ENCODE measurements around the gene RBM23. TPM values are rescaled to one million over a fixed set of nuclear protein-coding genes. Genes with fewer than 3 reads are reported as not detected.

The RBM23 gene
- total and polyA plus RNA-seq, 2 of the 8 experiments (the other 6 are each of a cell fraction or from before 2014, with no cell fraction given) = 41.2 to 43.3 TPM

DNA sequence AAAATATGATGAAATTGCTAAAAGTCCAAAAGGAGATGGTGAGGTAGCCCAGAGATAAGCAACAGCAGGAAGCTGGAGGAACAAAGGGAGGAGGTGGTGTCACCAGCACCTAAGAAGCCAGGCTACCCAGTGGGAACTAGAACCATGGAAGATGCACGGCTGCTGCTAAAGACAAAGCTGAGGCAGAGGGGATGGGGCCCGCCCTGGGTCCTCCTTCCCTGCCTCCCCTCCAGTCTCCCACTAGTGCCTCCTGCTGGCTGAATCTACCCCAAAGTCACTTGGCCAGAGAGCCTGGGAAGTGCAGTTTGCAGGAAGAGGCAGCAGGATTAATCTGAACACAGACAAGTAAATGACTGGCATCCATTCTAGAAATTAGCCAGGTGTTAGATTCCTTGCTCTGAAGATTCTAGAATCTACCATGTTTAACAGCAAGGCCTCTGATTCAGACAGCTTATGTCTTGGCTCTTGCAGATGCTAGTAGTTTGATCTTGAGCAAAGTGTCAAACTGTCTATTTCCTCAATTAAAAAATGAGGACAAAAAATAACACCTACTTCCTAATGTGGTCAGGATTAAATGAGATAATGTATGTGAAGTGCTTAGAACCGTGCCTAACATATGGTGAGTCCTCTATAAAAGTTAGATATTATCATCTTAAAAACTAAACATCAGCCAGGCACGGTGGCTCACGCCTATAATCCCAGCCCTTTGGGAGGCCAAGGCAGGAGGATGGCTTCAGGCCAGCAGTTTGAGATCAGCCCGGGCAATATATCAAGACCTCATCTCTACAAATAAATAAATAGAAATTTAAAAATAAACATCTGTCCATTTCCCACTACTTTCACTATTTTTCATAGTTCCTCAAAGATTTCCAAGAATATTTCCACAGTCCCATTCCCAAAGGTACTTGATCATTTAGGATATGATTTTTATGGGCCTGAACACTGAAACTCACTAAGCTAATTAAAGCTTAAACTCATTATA lies 53.2 kb downstream of the RBM23 start:
- no peak overlapping the region for H4K5ac ChIP-seq (ENCODE audit: insufficient read length, low read depth, low read length)
- no peak overlapping the region for H3K56ac ChIP-seq (replicated peaks; ENCODE audit: insufficient read length, low read depth, low read length)
- H3K23me2 ChIP-seq (ENCODE audit: low read depth, low read length) = no peaks in the 10 kb centered on the region
- no peak overlapping the region for H3K14ac ChIP-seq (ENCODE audit: insufficient read length)
- H4K20me1 ChIP-seq (replicated peaks in 1 of 2; ENCODE audit: control insufficient read depth in 1 of 2, insufficient read depth in 2 of 2, low read length in 2 of 2) = no peaks in the 10 kb centered on the region
- no peak overlapping the region for H2AK5ac ChIP-seq (ENCODE audit: low read depth, low read length)
- no peak overlapping the region for H2BK5ac ChIP-seq (ENCODE audit: low read depth, low read length)
- no peak overlapping the region for H3K9ac ChIP-seq (replicated peaks in 1 of 4; ENCODE audit: extremely low read depth in 1 of 4, low read depth in 3 of 4, low read length in 3 of 4)
- H3K9me3 ChIP-seq (ENCODE audit: insufficient read depth in 2 of 2, low read depth in 1 of 2, low read length in 1 of 2) = no peaks in the 10 kb centered on the region
- 72% methylated on average over 6 of the region's 6 CpGs; no CpG with 5 or more reads in 1 of the 2 experiments for WGBS, 2 experiments (ENCODE audit: extremely low coverage in 1 of 2, insufficient coverage in 1 of 2, insufficient read length in 1 of 2, insufficient replicate concordance in 2 of 2, low coverage in 1 of 2, low lambda C conversion rate in 2 of 2, missing lambda C conversion rate in 1 of 2)
- H3K79me2 ChIP-seq (ENCODE audit: control insufficient read depth in 1 of 2, insufficient read depth in 2 of 2, low read length in 2 of 2) = no peaks in the 10 kb centered on the region
- no peak overlapping the region for H2BK20ac ChIP-seq (ENCODE audit: low read length)
- H3K79me1 ChIP-seq (ENCODE audit: low read depth, low read length) = no peaks in the 10 kb centered on the region
- H4K91ac ChIP-seq (replicated peaks; ENCODE audit: insufficient read length, low read length) = no peak overlapping the region
- no peak overlapping the region for H3K23ac ChIP-seq (ENCODE audit: insufficient read length)
- ChIA-PET CTCF (ENCODE audit: partially characterized antibody) (interaction anchor here (0.6 to 56.0 kb wide), 18 partner anchors 8 to 1895 kb away, joined by 3 to 1562 read pairs (median 3); partner anchors contain the start of genes MMP14, MRPL52 and SLC7A7), POLR2A (ENCODE audit: partially characterized antibody) (interaction anchor here (0.7 to 1.5 kb wide), 9 partner anchors 13 to 456 kb away, joined by 3 to 6 read pairs (median 4); partner anchors contain the start of gene OXA1L)
- no peak overlapping the region for H2BK120ac ChIP-seq (replicated peaks; ENCODE audit: low read depth, low read length)
- peaks cover 0 to 6% (median 2%) of the 10 kb centered on the region in 4 experiments; a peak in 3 of 7 replicates for H3K4me1 ChIP-seq (replicated peaks in 1 of 4; ENCODE audit: control insufficient read depth in 3 of 4, insufficient read depth in 4 of 4, low read length in 3 of 4)
- no peak overlapping the region for H3K4ac ChIP-seq (replicated peaks; ENCODE audit: insufficient read length, low read depth, low read length)
- DNase-seq (ENCODE audit: low read depth in 1 of 2, low spot score in 2 of 2) = peak in 1 of 2 experiments; percentile 87
- no peak overlapping the region for H3K18ac ChIP-seq (ENCODE audit: extremely low read depth, low read length)
- H3K27ac ChIP-seq (ENCODE audit: low read depth, low read length) = no peak overlapping the region
- H2BK15ac ChIP-seq (ENCODE audit: low read length) = no peak overlapping the region
- H3K27me3 ChIP-seq (replicated peaks in 1 of 4; ENCODE audit: control insufficient read depth in 3 of 4, extremely low read depth in 1 of 4, insufficient read depth in 3 of 4, low read length in 3 of 4) = no peaks in the 10 kb centered on the region
- no peak for FAIRE-seq
- H2BK12ac ChIP-seq (ENCODE audit: low read depth, low read length) = no peak overlapping the region
- peak overlapping the region; percentile 75; the same call in 1 of the 2 replicates for H4K8ac ChIP-seq (ENCODE audit: extremely low read depth, insufficient read depth, low read length)
- no peak overlapping the region for H2AFZ ChIP-seq (ENCODE audit: low read length)
- no peaks in the 10 kb centered on the region for H3K36me3 ChIP-seq (ENCODE audit: control insufficient read depth in 2 of 4, insufficient read depth in 4 of 4, low read length in 3 of 4)
- no peak overlapping the region for H3K4me2 ChIP-seq (ENCODE audit: insufficient read depth in 1 of 2, low read depth in 2 of 2, low read length in 2 of 2)
- no peak overlapping the region for H3K4me3 ChIP-seq (ENCODE audit: extremely low read depth in 1 of 4, insufficient read depth in 2 of 4, low read depth in 3 of 4, low read length in 4 of 4)
- TF ChIP-seq, protein P1, sequence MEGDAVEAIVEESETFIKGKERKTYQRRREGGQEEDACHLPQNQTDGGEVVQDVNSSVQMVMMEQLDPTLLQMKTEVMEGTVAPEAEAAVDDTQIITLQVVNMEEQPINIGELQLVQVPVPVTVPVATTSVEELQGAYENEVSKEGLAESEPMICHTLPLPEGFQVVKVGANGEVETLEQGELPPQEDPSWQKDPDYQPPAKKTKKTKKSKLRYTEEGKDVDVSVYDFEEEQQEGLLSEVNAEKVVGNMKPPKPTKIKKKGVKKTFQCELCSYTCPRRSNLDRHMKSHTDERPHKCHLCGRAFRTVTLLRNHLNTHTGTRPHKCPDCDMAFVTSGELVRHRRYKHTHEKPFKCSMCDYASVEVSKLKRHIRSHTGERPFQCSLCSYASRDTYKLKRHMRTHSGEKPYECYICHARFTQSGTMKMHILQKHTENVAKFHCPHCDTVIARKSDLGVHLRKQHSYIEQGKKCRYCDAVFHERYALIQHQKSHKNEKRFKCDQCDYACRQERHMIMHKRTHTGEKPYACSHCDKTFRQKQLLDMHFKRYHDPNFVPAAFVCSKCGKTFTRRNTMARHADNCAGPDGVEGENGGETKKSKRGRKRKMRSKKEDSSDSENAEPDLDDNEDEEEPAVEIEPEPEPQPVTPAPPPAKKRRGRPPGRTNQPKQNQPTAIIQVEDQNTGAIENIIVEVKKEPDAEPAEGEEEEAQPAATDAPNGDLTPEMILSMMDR (IDR thresholded peaks at IDR 0.05; ENCODE audit: control extremely low read depth in 1 of 3, insufficient read depth in 1 of 3, low read depth in 1 of 3, low read length in 3 of 3) = peak; percentile 76 to 85 (median 77)
- no peak for TF ChIP-seq POLR2AphosphoS5 (IDR thresholded peaks at IDR 0.05; ENCODE audit: low read depth, low read length)
- peak; percentile 45 to 62 for TF ChIP-seq RAD21 (IDR thresholded peaks at IDR 0.05 in 1 of 2, conservative IDR thresholded peaks at IDR 0.05 in 1 of 2; ENCODE audit: low read depth in 2 of 2, low read length in 2 of 2)
- TF ChIP-seq HDAC2 (IDR thresholded peaks at IDR 0.05; ENCODE audit: borderline replicate concordance in 1 of 2, low read depth in 2 of 2, low read length in 2 of 2) = 0 out of 4 replicates have a peak, but pooled peaks of 1 of the 2 experiments have one; percentile 41
- no peak for TF ChIP-seq JUN (IDR thresholded peaks at IDR 0.05; ENCODE audit: low read depth, low read length)
